Measurements from ENCODE around the gene DBT.

Gene DBT

GRCh38 chr1:100249537-100250257 lies at the start of gene DBT:
DBT (minus strand) TSS chr1:100249834; CDS start chr1:100249820, 14 bp downstream.
- POLR2A ChIA-PET = interaction anchor here (0.6 to 2.5 kb wide), 11 partner anchors 8 to 400 kb away, joined by 3 to 28 read pairs (median 4); partner anchors contain the start of genes CDC14A, RTCA, SLC35A3 and TRMT13
- H3K4me1 ChIP-seq (ENCODE audit: control insufficient read depth, insufficient read depth, low read length) = no peaks in the 10 kb centered on the region
- CTCF ChIA-PET = interaction anchor here (0.8 to 1.0 kb wide), 2 partner anchors 115 to 206 kb away, joined by 3 to 4 read pairs; no protein-coding TSS in a partner anchor
- peak within 1 kb of the TSS; percentile 68 for H3K4me3 ChIP-seq (ENCODE audit: low read depth, low read length)
- H3K36me3 ChIP-seq (ENCODE audit: control insufficient read depth in 2 of 2, insufficient read depth in 1 of 2, low read length in 2 of 2) = peaks cover 0 to 3% of the 10 kb centered on the region in 2 experiments; a peak in 1 of 3 replicates
- H3K9me3 ChIP-seq (ENCODE audit: control insufficient read depth, insufficient read depth, low read depth, low read length) = no peaks in the 10 kb centered on the region
- peak within 1 kb of the TSS; percentile 37; the same call in 1 of the 2 replicates for H3K27ac ChIP-seq (ENCODE audit: extremely low read depth, low read depth, low read length)
- TF ChIP-seq KLF10 (tag by site-specific recombination; IDR thresholded peaks at IDR 0.05) (peak; percentile 96), RBAK (tag by site-specific recombination; IDR thresholded peaks at IDR 0.05) (no peak), ZNF518A (tag by site-specific recombination; conservative IDR thresholded peaks at IDR 0.05; ENCODE audit: low read depth) (peak; percentile 49; the same call in 1 of the 2 replicates), ZNF600 (tag by site-specific recombination; IDR thresholded peaks at IDR 0.05) (peak; percentile 98), ZNF645 (tag by site-specific recombination; IDR thresholded peaks at IDR 0.05) (no peak), ZNF548 (tag by site-specific recombination; IDR thresholded peaks at IDR 0.05) (no peak), ZNF2 (tag by site-specific recombination; IDR thresholded peaks at IDR 0.05) (peak; percentile 66; the same call in 1 of the 2 replicates), HOXA7 (CRISPR knock-in tag; IDR thresholded peaks at IDR 0.05; ENCODE audit: borderline replicate concordance) (no peak), ZNF341 (tag by site-specific recombination; IDR thresholded peaks at IDR 0.05; ENCODE audit: low read depth) (peak; percentile 81), ZSCAN5A (tag by site-specific recombination; IDR thresholded peaks at IDR 0.05) (no peak), ZNF112 (tag by site-specific recombination; IDR thresholded peaks at IDR 0.05) (no peak), ZNF677 (tag by site-specific recombination; IDR thresholded peaks at IDR 0.05) (0 out of 2 replicates have a peak, but pooled peaks have one; percentile 7), ZNF214 (tag by site-specific recombination; IDR thresholded peaks at IDR 0.05; ENCODE audit: borderline replicate concordance) (no peak), ZBTB48 (tag by site-specific recombination; IDR thresholded peaks at IDR 0.05) (peak; percentile 51; the same call in 1 of the 2 replicates), ZBTB1 (tag by site-specific recombination; IDR thresholded peaks at IDR 0.05) (no peak), ZNF26 (tag by site-specific recombination; IDR thresholded peaks at IDR 0.05) (no peak), ZNF513 (tag by site-specific recombination; IDR thresholded peaks at IDR 0.05) (no peak), GLIS1 (tag by site-specific recombination; IDR thresholded peaks at IDR 0.05) (peak; percentile 75), INSM2 (tag by site-specific recombination; IDR thresholded peaks at IDR 0.05) (peak; percentile 59), ZNF660 (tag by site-specific recombination; IDR thresholded peaks at IDR 0.05) (peak; percentile 40; the same call in 1 of the 2 replicates), ZNF335 (tag by site-specific recombination; conservative IDR thresholded peaks at IDR 0.05) (peak; percentile 75), ZSCAN4 (tag by site-specific recombination; IDR thresholded peaks at IDR 0.05) (no peak), PRDM1 (tag by site-specific recombination; IDR thresholded peaks at IDR 0.05) (peak; percentile 66)
